ENCODE measurements around the gene ERGIC1.

The ERGIC1 gene

GRCh38 chr5:172790496-172790889 is 43.6 kb upstream of the ERGIC1 start:
- TF ChIP-seq CTCF (IDR thresholded peaks at IDR 0.05; ENCODE audit: low read depth, low read length, missing control alignments): no peak
- no peak overlapping the region for H3K4me3 ChIP-seq (ENCODE audit: low read depth, low read length)
- no peak for DNase-seq (ENCODE audit: low read depth)

- H3K4me3 ChIP-seq (ENCODE audit: low read depth, low read length): no peak overlapping the region
- no peak for TF ChIP-seq CTCF (IDR thresholded peaks at IDR 0.05; ENCODE audit: low read depth, low read length, missing control alignments)
- DNase-seq (ENCODE audit: low read depth): no peak
Measured at GRCh38 chr5:172791286-172791685, 42.8 kb upstream of the ERGIC1 start.

GRCh38 chr5:172791726-172792445 is 42.2 kb upstream of the ERGIC1 start:
- DNase-seq (ENCODE audit: low read depth): no peak
- TF ChIP-seq CTCF (IDR thresholded peaks at IDR 0.05; ENCODE audit: low read depth, low read length, missing control alignments): no peak
- H3K4me3 ChIP-seq (ENCODE audit: low read depth, low read length): no peak overlapping the region

- DNase-seq (ENCODE audit: low read depth): no peak
- no peak overlapping the region for H3K4me3 ChIP-seq (ENCODE audit: low read depth, low read length)
- TF ChIP-seq CTCF (IDR thresholded peaks at IDR 0.05; ENCODE audit: low read depth, low read length, missing control alignments): no peak
Measured at GRCh38 chr5:172792701-172793570, 41.1 kb upstream of the ERGIC1 start.

- TF ChIP-seq CTCF (IDR thresholded peaks at IDR 0.05; ENCODE audit: low read depth, low read length, missing control alignments): no peak
- DNase-seq (ENCODE audit: low read depth): no peak
- no peak overlapping the region for H3K4me3 ChIP-seq (ENCODE audit: low read depth, low read length)
Measured at GRCh38 chr5:172793577-172794488, 40.2 kb upstream of the ERGIC1 start.

GRCh38 chr5:172795318-172795977 is 38.6 kb upstream of the ERGIC1 start:
- no peak for DNase-seq (ENCODE audit: low read depth)
- no peak overlapping the region for H3K4me3 ChIP-seq (ENCODE audit: low read depth, low read length)
- no peak for TF ChIP-seq CTCF (IDR thresholded peaks at IDR 0.05; ENCODE audit: low read depth, low read length, missing control alignments)
